GM19193 (cell line): Measurements from ENCODE around the gene DTNBP1.

Source experiments
- POLR2A ChIP-seq: IDR thresholded peaks from 4 replicates; pipeline ENCODE4 v1.6.1; 2011; ENCODE audit not compliant: insufficient read depth, insufficient read length; ENCODE audit errors: extremely low read depth

Gene DTNBP1

GRCh38 chr6:15620611-15621010, 42.2 kb downstream of the DTNBP1 start:
- no peak for TF ChIP-seq POLR2A

GRCh38 chr6:15619330-15619729, 43.5 kb downstream of the DTNBP1 start:
- no peak for TF ChIP-seq POLR2A

- no peak for TF ChIP-seq POLR2A
Observed at GRCh38 chr6:15618685-15619084, 44.1 kb downstream of the DTNBP1 start.

- no peak for TF ChIP-seq POLR2A
Observed at GRCh38 chr6:15616261-15616660, 46.6 kb downstream of the DTNBP1 start.

- no peak for TF ChIP-seq POLR2A
Observed at GRCh38 chr6:15615802-15616201, 47.0 kb downstream of the DTNBP1 start.

GRCh38 chr6:15614277-15614676, 48.6 kb downstream of the DTNBP1 start:
- no peak for TF ChIP-seq POLR2A

- TF ChIP-seq POLR2A, result no peak
Observed at GRCh38 chr6:15608396-15608795, 54.4 kb downstream of the DTNBP1 start.

- no peak for TF ChIP-seq POLR2A
Observed at GRCh38 chr6:15607603-15608002, 55.2 kb downstream of the DTNBP1 start.

GRCh38 chr6:15606347-15606746, 56.5 kb downstream of the DTNBP1 start:
- no peak for TF ChIP-seq POLR2A

GRCh38 chr6:15604843-15605242, 58.0 kb downstream of the DTNBP1 start:
- TF ChIP-seq POLR2A, result no peak

- no peak for TF ChIP-seq POLR2A
Observed at GRCh38 chr6:15602154-15602553, 60.7 kb downstream of the DTNBP1 start.

GRCh38 chr6:15598273-15598798, 64.5 kb downstream of the DTNBP1 start:
- TF ChIP-seq POLR2A, result no peak

- TF ChIP-seq POLR2A, result no peak
Observed at GRCh38 chr6:15596186-15596896, 66.5 kb downstream of the DTNBP1 start.

GRCh38 chr6:15595461-15596173, 67.2 kb downstream of the DTNBP1 start:
- no peak for TF ChIP-seq POLR2A

GRCh38 chr6:15594512-15595259, 68.1 kb downstream of the DTNBP1 start:
- no peak for TF ChIP-seq POLR2A

- no peak for TF ChIP-seq POLR2A
Observed at GRCh38 chr6:15593798-15594197, 69.0 kb downstream of the DTNBP1 start.

GRCh38 chr6:15592610-15593009, 70.2 kb downstream of the DTNBP1 start:
- no peak for TF ChIP-seq POLR2A
